Osteocyte (in vitro differentiated cells): ENCODE measurements around the gene HCFC1. TPM values are rescaled to one million over a fixed set of nuclear protein-coding genes. Genes with fewer than 3 reads are reported as not detected.

Experiments used
- DNase-seq: peaks from one replicate; pipeline ENCODE4 v3.0.0; 2021; ENCODE audit warnings: mixed read lengths; ENCODE audit not compliant: unreplicated experiment; ENCODE audit errors: extremely low spot score
- H3K27ac Mint-ChIP-seq: one replicate; pipeline ENCODE4 v1.8.0; 2021; ENCODE audit warnings: mild to moderate bottlenecking, mixed read lengths; ENCODE audit not compliant: unreplicated experiment
- H3K27me3 Mint-ChIP-seq: one replicate; pipeline ENCODE4 v1.8.0; 2021; ENCODE audit warnings: mixed read lengths; ENCODE audit not compliant: unreplicated experiment
- H3K36me3 Mint-ChIP-seq: one replicate; pipeline ENCODE4 v1.8.0; 2021; ENCODE audit warnings: mixed read lengths; ENCODE audit not compliant: unreplicated experiment
- H3K4me1 Mint-ChIP-seq: one replicate; pipeline ENCODE4 v1.8.0; 2021; ENCODE audit warnings: mixed read lengths; ENCODE audit not compliant: unreplicated experiment
- H3K4me3 Mint-ChIP-seq: one replicate; pipeline ENCODE4 v1.8.0; 2021; ENCODE audit warnings: mild to moderate bottlenecking, moderate library complexity, mixed read lengths; ENCODE audit not compliant: unreplicated experiment
- H3K9me3 Mint-ChIP-seq: one replicate; pipeline ENCODE4 v1.8.0; 2021; ENCODE audit warnings: mixed read lengths; ENCODE audit not compliant: unreplicated experiment
- CTCF ChIP-seq: fragments of 200-600 bp; sonication (generic); IDR thresholded peaks from 2 replicates; pipeline ENCODE4 v1.5.0; 2021; ENCODE audit warnings: antibody characterized with exemption, mild to moderate bottlenecking, moderate library complexity
- total RNA-seq: library from RNA; stranded (reverse); gene quantifications from 2 replicates; pipeline ENCODE4 v1.2.1, GENCODE V29; 2021

HCFC1 gene
- total RNA-seq, 1 donor from 2014 or later, result 74.8 TPM

GRCh38 chrX:153925739-153926551 is 45.7 kb downstream of the HCFC1 start, which contains the start of gene ARHGAP4:
TSS of gene ARHGAP4 (minus strand) at chrX:153926264. CDS start at chrX:153926202, 62 bp downstream.
- no peak for DNase-seq
- peak within 1 kb of the TSS; percentile 85 for H3K27ac Mint-ChIP-seq
- H3K36me3 Mint-ChIP-seq, result no peaks in the 10 kb centered on the region
- peak within 1 kb of the TSS; percentile 73 for H3K4me3 Mint-ChIP-seq
- peaks cover 22% of the 10 kb centered on the region for H3K4me1 Mint-ChIP-seq
- H3K27me3 Mint-ChIP-seq, result no peaks in the 10 kb centered on the region
- no peak for TF ChIP-seq CTCF
- no peaks in the 10 kb centered on the region for H3K9me3 Mint-ChIP-seq

GRCh38 chrX:153925387-153925738 is 46.3 kb downstream of the HCFC1 start:
- Mint-ChIP-seq H3K4me1 (peaks cover 22% of the 10 kb centered on the region), H3K36me3 (no peaks in the 10 kb centered on the region), H3K9me3 (no peaks in the 10 kb centered on the region), H3K27me3 (no peaks in the 10 kb centered on the region), H3K4me3 (no peak overlapping the region), H3K27ac (no peak overlapping the region)
- no peak for TF ChIP-seq CTCF
- DNase-seq, result no peak

GRCh38 chrX:153924149-153924861 is 47.3 kb downstream of the HCFC1 start:
- Mint-ChIP-seq H3K4me1 (peaks cover 22% of the 10 kb centered on the region), H3K9me3 (no peaks in the 10 kb centered on the region), H3K27ac (no peak overlapping the region), H3K27me3 (no peaks in the 10 kb centered on the region), H3K36me3 (no peaks in the 10 kb centered on the region), H3K4me3 (no peak overlapping the region)
- TF ChIP-seq CTCF, result no peak
- DNase-seq, result no peak

- H3K9me3 Mint-ChIP-seq, result no peaks in the 10 kb centered on the region
- no peaks in the 10 kb centered on the region for H3K27me3 Mint-ChIP-seq
- H3K27ac Mint-ChIP-seq, result no peak overlapping the region
- H3K4me3 Mint-ChIP-seq, result no peak overlapping the region
- no peaks in the 10 kb centered on the region for H3K36me3 Mint-ChIP-seq
- no peak for DNase-seq
- peaks cover 19% of the 10 kb centered on the region for H3K4me1 Mint-ChIP-seq
- peak; percentile 45 for TF ChIP-seq CTCF
These were observed 48.4 kb downstream of the HCFC1 start for GRCh38 chrX:153922932-153923857.
